Spleen (tissue), 7 donors: Measurements from ENCODE around the gene RTTN.

Experiments
- CTCF ChIP-seq, 11 experiments: fragments of 200-600 bp in 7 of 11; fragments of 450-650 bp in 4 of 11; sonication (generic) in 4 of 11; IDR thresholded peaks in 8 of 11; conservative IDR thresholded peaks in 3 of 11; 1 replicate in 7 of 11; 2 replicates in 4 of 11; pipeline versions ENCODE4 v1.4.0 to v1.8.0; 2016 to 2021; ENCODE audit warnings: antibody characterized with exemption in 11 of 11, inconsistent platforms in 4 of 11, mild to moderate bottlenecking in 1 of 11
- POLR2A ChIP-seq, 3 donors: fragments of 450-650 bp; IDR thresholded peaks; one replicate each; pipeline ENCODE4 v1.5.1; 2017; ENCODE audit warnings: antibody characterized with exemption in 3 of 3, mild to moderate bottlenecking in 1 of 3
- POLR2AphosphoS5 ChIP-seq, 3 donors: sonication (generic); formaldehyde crosslinking; IDR thresholded peaks; one replicate each; pipeline ENCODE4 v1.5.1; 2017; ENCODE audit warnings: antibody characterized with exemption in 3 of 3
- donor health status: DM: no; HTN: no; CAD: no; lungs with moderate emphysema.
- donor health status: DM: no; HTN: no; CAD: no.
- donor health status: DM: no; HTN: no; CAD: no.

- no peak for TF ChIP-seq POLR2AphosphoS5 (IDR thresholded peaks at IDR 0.05)
- no peak for TF ChIP-seq CTCF (IDR thresholded peaks at IDR 0.05 in 8 of 11, conservative IDR thresholded peaks at IDR 0.05 in 3 of 11)
- TF ChIP-seq POLR2A (IDR thresholded peaks at IDR 0.05) = no peak
Observed at GRCh38 chr18:70250781-70251180, 45.3 kb upstream of the RTTN start.
